IMR-90 (cell line): ENCODE data around the gene GPER1. TPM values are rescaled to one million over a fixed set of nuclear protein-coding genes. Genes with fewer than 3 reads are reported as not detected.

Source experiments
- ATAC-seq: fragments of 200-7000 bp; cut with Tn5 transposase; 2 replicates; pipeline ENCODE4 v1.9.1; 2020; ENCODE audit warnings: low read depth, mild to moderate bottlenecking, moderate library complexity
- BruUV-seq: library from RNA; stranded (reverse); fragments of 400-500 nt; replicated peaks from 2 replicates; lab custom pipeline; 2021; lab: Mats Ljungman, UMichigan
- CTCF ChIA-PET: fragments of 300-600 bp; formaldehyde crosslinking; extraction: SDS; loops from one replicate; lab custom pipeline; 2021; ENCODE audit warnings: antibody characterized with exemption; lab: Yijun Ruan, JAX
- POLR2A ChIA-PET: fragments of 300-600 bp; sonication (Branson Sonifier 250); formaldehyde crosslinking; loops from one replicate; lab custom pipeline; 2022; ENCODE audit warnings: antibody characterized with exemption; ENCODE audit not compliant: unreplicated experiment; lab: Charles Lee
- DNase-seq: peaks from one replicate; pipeline ENCODE4 v3.0.0; 2013
- H2AFZ ChIP-seq: replicated peaks from 2 replicates; pipeline ENCODE3; 2013; ENCODE audit warnings: low read length, mild to moderate bottlenecking; ENCODE audit not compliant: poor library complexity
- H2AK5ac ChIP-seq: 2 replicates; pipeline ENCODE4 v1.6.1; 2013; ENCODE audit warnings: low read depth, low read length, inconsistent platforms
- H2AK9ac ChIP-seq: replicated peaks from 2 replicates; pipeline ENCODE3; 2013; ENCODE audit warnings: mild to moderate bottlenecking, low read depth, low read length, moderate library complexity; ENCODE audit not compliant: poor library complexity
- H2BK120ac ChIP-seq: 2 replicates; pipeline ENCODE4 v1.6.1; 2013; ENCODE audit warnings: low read depth, low read length, inconsistent platforms
- H2BK15ac ChIP-seq: 3 replicates; pipeline ENCODE4 v1.6.1; 2013; ENCODE audit warnings: low read depth, low read length, inconsistent platforms
- H2BK20ac ChIP-seq: 2 replicates; pipeline ENCODE4 v1.6.1; 2013; ENCODE audit warnings: low read depth, mild to moderate bottlenecking, inconsistent platforms, low read length, moderate library complexity
- H2BK5ac ChIP-seq: 2 replicates; pipeline ENCODE4 v1.6.1; 2013; ENCODE audit warnings: mild to moderate bottlenecking, low read depth, low read length, inconsistent platforms; ENCODE audit not compliant: poor library complexity, severe bottlenecking
- H3K14ac ChIP-seq: replicated peaks from 2 replicates; pipeline ENCODE4 v1.6.1; 2013; ENCODE audit warnings: low read depth, low read length, inconsistent platforms
- H3K18ac ChIP-seq: 2 replicates; pipeline ENCODE4 v1.6.1; 2013; ENCODE audit warnings: low read depth, low read length, control low read depth
- H3K23ac ChIP-seq: 2 replicates; pipeline ENCODE4 v1.6.1; 2013; ENCODE audit warnings: low read depth, low read length, inconsistent platforms
- H3K27ac ChIP-seq: 2 replicates; pipeline ENCODE4 v1.5.1; 2013; ENCODE audit warnings: mild to moderate bottlenecking, control low read depth, low read length; ENCODE audit not compliant: insufficient read depth
- H3K27me3 ChIP-seq: 2 replicates; pipeline ENCODE4 v1.6.1; 2013; ENCODE audit warnings: low read length; ENCODE audit not compliant: control insufficient read depth, insufficient read depth
- H3K36me3 ChIP-seq: 2 replicates; pipeline ENCODE4 v1.6.1; 2013; ENCODE audit warnings: low read length, mixed read lengths; ENCODE audit not compliant: control insufficient read depth, insufficient read depth
- H3K4ac ChIP-seq: 2 replicates; pipeline ENCODE4 v1.6.1; 2013; ENCODE audit warnings: low read depth, low read length, inconsistent platforms
- H3K4me1 ChIP-seq: 2 replicates; pipeline ENCODE4 v1.6.1; 2013; ENCODE audit warnings: low read length, mixed read lengths; ENCODE audit not compliant: control insufficient read depth, insufficient read depth
- H3K4me2 ChIP-seq: 2 replicates; pipeline ENCODE4 v1.6.1; 2013; ENCODE audit warnings: low read depth, mild to moderate bottlenecking, control low read depth, low read length, moderate library complexity
- H3K4me3 ChIP-seq: 2 replicates; pipeline ENCODE4 v1.5.1; 2013; ENCODE audit warnings: low read depth, mild to moderate bottlenecking, control low read depth, low read length, moderate library complexity; ENCODE audit not compliant: insufficient read depth
- H3K56ac ChIP-seq: 2 replicates; pipeline ENCODE4 v1.6.1; 2013; ENCODE audit warnings: low read length, inconsistent platforms; ENCODE audit not compliant: insufficient read depth; ENCODE audit errors: extremely low read depth
- H3K79me1 ChIP-seq, 2 experiments: 2 replicates each; pipeline ENCODE4 v1.6.1; 2013; ENCODE audit warnings: low read length in 2 of 2, inconsistent platforms in 1 of 2, low read depth in 1 of 2
- H3K9ac ChIP-seq: 2 replicates; pipeline ENCODE4 v1.6.1; 2013; ENCODE audit warnings: low read depth, low read length, control low read depth
- H3K9me1 ChIP-seq: 2 replicates; pipeline ENCODE4 v1.6.1; 2013; ENCODE audit warnings: low read length, inconsistent platforms; ENCODE audit not compliant: insufficient read depth
- H3K9me3 ChIP-seq: 2 replicates; pipeline ENCODE4 v1.6.1; 2013; ENCODE audit warnings: low read length; ENCODE audit not compliant: control insufficient read depth, insufficient read depth
- H4K20me1 ChIP-seq: 2 replicates; pipeline ENCODE4 v1.6.1; 2013; ENCODE audit warnings: low read length, inconsistent platforms; ENCODE audit not compliant: insufficient read depth
- H4K5ac ChIP-seq: 2 replicates; pipeline ENCODE4 v1.6.1; 2013; ENCODE audit warnings: mild to moderate bottlenecking, low read depth, low read length, control low read depth
- H4K8ac ChIP-seq, 2 experiments: 2 replicates each; pipeline ENCODE4 v1.6.1; 2013; ENCODE audit warnings: low read depth in 2 of 2, low read length in 2 of 2, control low read depth in 1 of 2, inconsistent platforms in 1 of 2
- H4K91ac ChIP-seq: 2 replicates; pipeline ENCODE4 v1.6.1; 2013; ENCODE audit warnings: low read depth, low read length, inconsistent platforms; ENCODE audit not compliant: insufficient read depth
- BHLHE40 ChIP-seq: fragments of 150-350 bp; IDR thresholded peaks from 2 replicates; pipeline ENCODE4 v1.6.1; 2016; ENCODE audit warnings: mild to moderate bottlenecking, low read depth, low read length
- CEBPB ChIP-seq: IDR thresholded peaks from 2 replicates; pipeline ENCODE4 v1.6.1; 2012; ENCODE audit warnings: low read depth, low read length, improper control_type of control experiment
- CHD1 ChIP-seq: IDR thresholded peaks from 2 replicates; pipeline ENCODE4 v1.6.1; 2012; ENCODE audit warnings: low read depth, low read length, improper control_type of control experiment
- MAFK ChIP-seq: IDR thresholded peaks from 2 replicates; pipeline ENCODE4 v1.6.1; 2012; ENCODE audit warnings: low read depth, low read length, improper control_type of control experiment
- MAZ ChIP-seq: IDR thresholded peaks from 2 replicates; pipeline ENCODE4 v1.6.1; 2012; ENCODE audit warnings: low read depth, mild to moderate bottlenecking, low read length, improper control_type of control experiment, moderate library complexity, borderline replicate concordance
- MXI1 ChIP-seq: IDR thresholded peaks from 2 replicates; pipeline ENCODE4 v1.6.1; 2012; ENCODE audit warnings: low read depth, mild to moderate bottlenecking, low read length, moderate library complexity, borderline replicate concordance
- NFE2L2 ChIP-seq: fragments of 150-350 bp; IDR thresholded peaks from 2 replicates; pipeline ENCODE4 v1.6.1; 2016; ENCODE audit warnings: low read depth, mild to moderate bottlenecking, low read length
- POLR2A ChIP-seq: IDR thresholded peaks from 2 replicates; pipeline ENCODE4 v1.6.1; 2012; ENCODE audit warnings: mild to moderate bottlenecking, low read depth, low read length
- RAD21 ChIP-seq: IDR thresholded peaks from 2 replicates; pipeline ENCODE4 v1.6.1; 2012; ENCODE audit warnings: low read length, improper control_type of control experiment
- RCOR1 ChIP-seq: IDR thresholded peaks from 2 replicates; pipeline ENCODE4 v1.6.1; 2012; ENCODE audit warnings: mild to moderate bottlenecking, low read length, improper control_type of control experiment; ENCODE audit not compliant: insufficient replicate concordance
- RFX5 ChIP-seq: IDR thresholded peaks from 2 replicates; pipeline ENCODE4 v1.8.0; 2012; ENCODE audit warnings: low read depth, mild to moderate bottlenecking, low read length, moderate library complexity
- SMC3 ChIP-seq: fragments of 150-350 bp; IDR thresholded peaks from 2 replicates; pipeline ENCODE4 v1.6.1; 2016; ENCODE audit warnings: low read depth, mild to moderate bottlenecking, antibody characterized with exemption, low read length, moderate library complexity
- USF2 ChIP-seq: fragments of 150-350 bp; IDR thresholded peaks from 2 replicates; pipeline ENCODE4 v1.6.1; 2017; ENCODE audit warnings: mild to moderate bottlenecking, antibody characterized with exemption, low read length, low read depth
- WGBS, 2 experiments: methylation state at CpG; one replicate each; pipeline versions ENCODE4 v1.1.5 to v1.1.7; 2013; ENCODE audit warnings: missing lambda C conversion rate in 2 of 2; ENCODE audit not compliant: insufficient read length in 1 of 2; ENCODE audit errors: extremely low coverage in 2 of 2; 5-methylcytosine and 5-hydroxymethylcytosine counted together
- dilution Hi-C: fragments of 300-500 bp; cut with HindIII; formaldehyde crosslinking; loops from one replicate; pipeline ENCODE4 v1.14.3; 2018; ENCODE audit warnings: low sequenced_read_pairs; ENCODE audit not compliant: unreplicated experiment
- in situ Hi-C: fragments of 300-500 bp; cut with MboI; formaldehyde crosslinking; loops from 3 replicates; pipeline ENCODE4 v1.14.3; 2019; ENCODE audit warnings: low sequenced_read_pairs, inconsistent platforms, mixed read lengths
- intact Hi-C: fragments of 100-400 bp; cut with micrococcal nuclease; formaldehyde crosslinking; loops from 2 replicates; pipeline ENCODE4 v1.10.0; 2022
- polyA plus RNA-seq, 3 experiments: library from polyadenylated mRNA; depleted of rRNA; stranded (reverse); fragments of >200 nt; gene quantifications; 2 replicates each; pipeline ENCODE4 v1.2.3, GENCODE V29; 2012; ENCODE audit warnings: low replicate concordance in 1 of 3
- total RNA-seq: library from RNA; depleted of rRNA; stranded (reverse); fragments of >200 nt; gene quantifications from 2 replicates; pipeline ENCODE4 v1.2.3, GENCODE V29; 2012
- TF ChIP-seq, protein P1 (sequence below): conservative IDR thresholded peaks from 2 replicates; pipeline ENCODE4 v1.5.1; 2012; ENCODE audit warnings: mild to moderate bottlenecking, low read depth, low read length, improper control_type of control experiment

GPER1 gene
- total and polyA plus RNA-seq, 2 of the 4 experiments (the other 2 are of a cell fraction), result 2.0 to 5.8 TPM

DNA sequence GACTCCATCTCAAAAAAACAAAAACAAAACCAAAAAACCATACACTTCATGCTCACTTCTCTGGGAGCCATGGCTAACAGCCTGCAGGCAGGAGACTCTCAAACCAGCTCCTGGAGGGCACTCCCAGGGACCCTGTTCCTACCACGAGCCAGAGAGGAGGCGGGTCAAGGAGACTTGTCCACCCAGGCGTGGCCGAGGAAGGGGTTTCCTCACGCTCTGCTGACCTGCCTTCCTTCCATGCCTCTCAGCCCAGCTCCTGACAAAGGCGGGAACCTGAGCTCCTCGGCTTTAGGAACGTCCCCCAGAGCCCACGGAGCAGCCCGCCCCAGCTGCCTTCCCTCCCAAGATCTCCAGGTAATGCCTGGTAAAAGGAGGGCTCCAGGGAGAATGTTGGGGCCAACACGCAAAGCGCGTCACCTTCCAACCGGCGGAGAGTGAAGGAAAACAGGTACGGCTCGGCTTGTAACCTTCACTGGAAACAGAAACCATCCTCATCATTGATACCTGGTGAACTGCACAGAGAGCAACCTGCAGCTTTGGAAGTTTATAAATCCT lies 34.0 kb upstream of the GPER1 start:
- Histone ChIP-seq H2BK20ac (no peak overlapping the region), H3K9me1 (peaks cover 4% of the 10 kb centered on the region; the same call in 1 of the 2 replicates), H2BK120ac (no peak overlapping the region), H3K27ac (no peak overlapping the region), H4K20me1 (peaks cover 40% of the 10 kb centered on the region), H4K8ac (no peak overlapping the region), H3K27me3 (no peaks in the 10 kb centered on the region), H3K4me3 (no peak overlapping the region), H4K91ac (no peak overlapping the region), H2AFZ (no peak overlapping the region), H3K18ac (no peak overlapping the region), H2BK5ac (no peak overlapping the region), H3K4me1 (peaks cover 4% of the 10 kb centered on the region; the same call in 1 of the 2 replicates), H3K36me3 (peaks cover 3% of the 10 kb centered on the region; the same call in 1 of the 2 replicates), H4K5ac (no peak overlapping the region), H3K9ac (no peak overlapping the region), H2AK5ac (no peak overlapping the region), H3K14ac (no peak overlapping the region), H3K9me3 (no peaks in the 10 kb centered on the region), H3K23ac (no peak overlapping the region), H3K4ac (no peak overlapping the region), H3K79me1 (peaks cover 3 to 8% of the 10 kb centered on the region in 2 experiments; a peak in 1 of 4 replicates), H2BK15ac (no peak overlapping the region), H3K4me2 (no peak overlapping the region), H2AK9ac (no peak overlapping the region), H3K56ac (no peak overlapping the region)
- 100% methylated on average over 4 of the region's 17 CpGs; no CpG with 5 or more reads in 1 of the 2 experiments for whole genome bisulfite sequencing, 2 experiments
- ATAC-seq, result no peak
- TF ChIP-seq NFE2L2 (no peak), MXI1 (no peak), CEBPB (no peak), RAD21 (no peak), CHD1 (no peak), RCOR1 (no peak), MAFK (no peak), POLR2A (no peak), RFX5 (no peak), USF2 (no peak), BHLHE40 (no peak), MAZ (no peak), SMC3 (no peak)
- TF ChIP-seq, protein P1, sequence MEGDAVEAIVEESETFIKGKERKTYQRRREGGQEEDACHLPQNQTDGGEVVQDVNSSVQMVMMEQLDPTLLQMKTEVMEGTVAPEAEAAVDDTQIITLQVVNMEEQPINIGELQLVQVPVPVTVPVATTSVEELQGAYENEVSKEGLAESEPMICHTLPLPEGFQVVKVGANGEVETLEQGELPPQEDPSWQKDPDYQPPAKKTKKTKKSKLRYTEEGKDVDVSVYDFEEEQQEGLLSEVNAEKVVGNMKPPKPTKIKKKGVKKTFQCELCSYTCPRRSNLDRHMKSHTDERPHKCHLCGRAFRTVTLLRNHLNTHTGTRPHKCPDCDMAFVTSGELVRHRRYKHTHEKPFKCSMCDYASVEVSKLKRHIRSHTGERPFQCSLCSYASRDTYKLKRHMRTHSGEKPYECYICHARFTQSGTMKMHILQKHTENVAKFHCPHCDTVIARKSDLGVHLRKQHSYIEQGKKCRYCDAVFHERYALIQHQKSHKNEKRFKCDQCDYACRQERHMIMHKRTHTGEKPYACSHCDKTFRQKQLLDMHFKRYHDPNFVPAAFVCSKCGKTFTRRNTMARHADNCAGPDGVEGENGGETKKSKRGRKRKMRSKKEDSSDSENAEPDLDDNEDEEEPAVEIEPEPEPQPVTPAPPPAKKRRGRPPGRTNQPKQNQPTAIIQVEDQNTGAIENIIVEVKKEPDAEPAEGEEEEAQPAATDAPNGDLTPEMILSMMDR, result no peak
- CTCF ChIA-PET, result interaction anchor here (1.2 kb wide), 1 partner anchor 9 kb away, joined by 4 read pairs; the partner anchor contains the start of gene GPR146
- no TSS peak for BruUV-seq
- dilution Hi-C loops, result no loop called here
- intact Hi-C loops, result no loop called here
- no peak for DNase-seq
- in situ Hi-C loops, result no loop called here
- POLR2A ChIA-PET, result no interaction called here
